Activated naive CD4-positive, alpha-beta T cell treated with anti-CD3 and anti-CD28 coated beads, Interleukin-2, amount 50 U/mL, for 24 hours (primary cell): ENCODE measurements around the gene TNFRSF9.
"Not testable (repeated sequence)": the region's sequence is repeated elsewhere in the genome, so short reads cannot be mapped to it uniquely, and the experiment has no call there.

ENCODE experiments used
- H3K27ac Mint-ChIP-seq: one replicate; pipeline ENCODE4 v1.8.0; 2021; ENCODE audit warnings: mild to moderate bottlenecking, mixed read lengths
- H3K27me3 Mint-ChIP-seq: one replicate; pipeline ENCODE4 v1.8.0; 2021; ENCODE audit warnings: mixed read lengths
- H3K36me3 Mint-ChIP-seq: one replicate; pipeline ENCODE4 v1.8.0; 2021; ENCODE audit warnings: mixed read lengths
- H3K4me1 Mint-ChIP-seq: one replicate; pipeline ENCODE4 v1.8.0; 2021; ENCODE audit warnings: mixed read lengths
- H3K4me3 Mint-ChIP-seq: one replicate; pipeline ENCODE4 v1.8.0; 2021; ENCODE audit warnings: mild to moderate bottlenecking, mixed read lengths
- H3K9me3 Mint-ChIP-seq: one replicate; pipeline ENCODE4 v1.8.0; 2021; ENCODE audit warnings: mixed read lengths

Gene TNFRSF9

DNA sequence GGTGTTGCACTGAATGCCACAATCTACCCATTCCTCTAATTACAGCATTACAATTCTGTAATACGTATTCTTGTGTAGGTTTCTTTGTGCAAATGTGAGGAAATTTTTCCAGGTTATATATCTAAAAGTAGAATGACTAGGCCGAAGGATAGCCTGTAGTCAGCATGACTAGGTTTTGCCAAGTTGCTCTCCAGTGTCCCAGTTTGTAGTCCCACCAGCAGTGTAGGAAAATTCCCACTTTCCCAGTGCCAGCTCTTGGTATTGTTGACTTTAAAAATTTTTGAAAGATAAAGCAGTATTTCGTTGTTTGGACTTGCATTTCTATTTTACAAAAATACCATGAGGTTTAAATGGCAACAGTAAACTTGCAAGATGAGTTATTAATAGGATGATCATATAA lies 23.8 kb upstream of the TNFRSF9 start:
- H3K4me3 Mint-ChIP-seq: peak overlapping the region; percentile 100

DNA sequence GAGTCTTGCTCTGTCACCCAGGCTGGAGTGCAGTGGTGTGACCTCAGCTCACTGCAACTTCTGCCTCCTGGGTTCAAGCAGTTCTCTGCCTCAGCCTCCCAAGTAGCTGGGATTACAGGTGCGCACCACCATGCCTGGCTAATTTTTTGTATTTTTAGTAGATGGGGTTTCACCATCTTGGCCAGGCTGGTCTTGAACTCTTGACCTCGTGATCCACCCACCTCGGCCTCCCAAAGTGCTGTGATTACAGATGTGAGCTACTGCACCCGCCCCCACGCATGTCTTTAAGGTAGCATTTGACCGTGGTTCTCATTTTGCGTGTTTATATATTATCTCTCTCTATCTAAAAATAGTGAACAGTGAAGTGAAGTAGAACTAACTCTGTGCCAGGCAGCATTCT lies 23.2 kb upstream of the TNFRSF9 start:
- Mint-ChIP-seq H3K4me3 (peak overlapping the region; percentile 100), H3K27ac (peak overlapping the region; percentile 55), H3K4me1 (peaks cover 69% of the 10 kb centered on the region), H3K36me3 (peaks cover 15% of the 10 kb centered on the region)
- not testable (repeated sequence) for H3K9me3 Mint-ChIP-seq, H3K27me3 Mint-ChIP-seq

More for the DNA sequence above, 23.8 kb upstream of the TNFRSF9 start:
- Mint-ChIP-seq H3K9me3 (no peaks in the 10 kb centered on the region), H3K4me1 (peaks cover 67% of the 10 kb centered on the region), H3K27me3 (no peaks in the 10 kb centered on the region), H3K27ac (no peak overlapping the region), H3K36me3 (peaks cover 17% of the 10 kb centered on the region)

DNA sequence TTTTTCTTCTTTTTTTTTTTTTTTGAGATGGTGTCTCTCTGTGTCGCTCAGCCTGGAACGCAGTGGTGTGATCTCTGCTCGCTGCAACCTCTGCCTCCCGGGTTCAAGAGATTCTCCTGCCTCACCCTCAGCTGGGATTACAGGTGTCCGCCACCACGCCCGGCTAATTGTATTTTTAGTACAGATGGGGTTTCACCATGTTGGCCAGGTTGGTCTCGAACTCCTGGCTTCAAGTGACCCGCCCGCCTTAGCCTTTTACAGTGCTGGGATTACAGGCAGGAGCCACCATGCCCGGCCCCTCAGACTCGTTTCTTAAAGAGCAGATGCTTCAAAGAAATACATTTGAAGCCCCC lies 22.7 kb upstream of the TNFRSF9 start:
- peaks cover 66% of the 10 kb centered on the region for H3K4me1 Mint-ChIP-seq
- not testable (repeated sequence) for H3K9me3 Mint-ChIP-seq, H3K27me3 Mint-ChIP-seq
- H3K4me3 Mint-ChIP-seq: peak overlapping the region; percentile 100
- H3K36me3 Mint-ChIP-seq: peaks cover 15% of the 10 kb centered on the region
- H3K27ac Mint-ChIP-seq: peak overlapping the region; percentile 55

DNA sequence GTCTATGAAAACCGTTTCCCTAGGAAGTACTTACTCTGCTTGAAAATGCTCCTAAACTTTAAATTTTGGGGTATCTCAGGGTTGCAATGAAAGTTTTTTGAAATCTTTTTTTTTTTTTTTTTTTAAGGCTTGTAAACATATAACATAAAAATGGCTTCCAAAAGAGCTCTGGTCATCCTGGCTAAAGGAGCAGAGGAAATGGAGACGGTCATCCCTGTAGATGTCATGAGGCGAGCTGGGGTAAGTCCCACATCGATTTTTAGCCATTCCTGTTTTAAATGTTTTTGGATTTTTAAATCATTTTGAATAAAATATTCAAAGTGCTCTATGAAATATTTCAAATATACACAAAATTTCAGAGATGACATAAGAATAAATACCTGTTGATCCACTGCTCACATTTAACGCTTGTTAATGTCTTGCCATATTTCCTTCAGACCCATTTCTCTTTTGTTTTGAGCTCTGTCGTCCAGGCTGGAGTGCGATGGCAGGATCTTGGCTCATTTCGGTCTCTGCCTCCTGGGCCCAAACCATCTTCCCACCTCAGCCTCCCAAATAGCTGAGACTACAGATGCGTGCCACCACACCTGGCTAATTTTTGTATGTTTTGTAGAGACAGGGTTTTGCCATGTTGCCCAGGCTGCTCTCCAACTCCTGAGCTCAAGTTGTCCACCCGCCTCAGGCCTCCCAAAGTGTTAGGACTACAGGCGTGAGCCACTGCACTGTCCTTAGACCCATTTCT lies 22.2 kb upstream of the TNFRSF9 start:
- Mint-ChIP-seq H3K9me3 (no peaks in the 10 kb centered on the region), H3K27ac (peak overlapping the region; percentile 98), H3K36me3 (peaks cover 15% of the 10 kb centered on the region), H3K27me3 (no peaks in the 10 kb centered on the region), H3K4me3 (peak overlapping the region; percentile 100), H3K4me1 (peaks cover 66% of the 10 kb centered on the region)

DNA sequence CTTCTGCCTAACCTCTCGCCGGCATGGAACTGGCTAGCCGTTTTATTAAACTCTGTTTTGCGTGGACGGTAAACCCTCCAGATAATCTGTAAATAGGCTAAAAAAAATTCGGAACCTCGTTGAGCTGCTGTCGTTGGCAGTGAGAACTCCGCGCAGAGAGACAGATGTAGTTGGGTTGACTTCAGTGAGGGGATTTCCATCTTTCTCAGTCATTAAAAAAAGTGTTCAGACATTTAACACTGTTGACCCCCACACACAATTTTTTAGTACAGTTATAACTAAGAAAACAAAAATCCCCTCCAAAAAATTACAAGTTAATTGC lies 21.3 kb upstream of the TNFRSF9 start:
- Mint-ChIP-seq H3K4me3 (peak overlapping the region; percentile 100), H3K9me3 (no peaks in the 10 kb centered on the region), H3K36me3 (peaks cover 11% of the 10 kb centered on the region), H3K4me1 (peaks cover 65% of the 10 kb centered on the region), H3K27me3 (no peaks in the 10 kb centered on the region), H3K27ac (peak overlapping the region; percentile 98)

DNA sequence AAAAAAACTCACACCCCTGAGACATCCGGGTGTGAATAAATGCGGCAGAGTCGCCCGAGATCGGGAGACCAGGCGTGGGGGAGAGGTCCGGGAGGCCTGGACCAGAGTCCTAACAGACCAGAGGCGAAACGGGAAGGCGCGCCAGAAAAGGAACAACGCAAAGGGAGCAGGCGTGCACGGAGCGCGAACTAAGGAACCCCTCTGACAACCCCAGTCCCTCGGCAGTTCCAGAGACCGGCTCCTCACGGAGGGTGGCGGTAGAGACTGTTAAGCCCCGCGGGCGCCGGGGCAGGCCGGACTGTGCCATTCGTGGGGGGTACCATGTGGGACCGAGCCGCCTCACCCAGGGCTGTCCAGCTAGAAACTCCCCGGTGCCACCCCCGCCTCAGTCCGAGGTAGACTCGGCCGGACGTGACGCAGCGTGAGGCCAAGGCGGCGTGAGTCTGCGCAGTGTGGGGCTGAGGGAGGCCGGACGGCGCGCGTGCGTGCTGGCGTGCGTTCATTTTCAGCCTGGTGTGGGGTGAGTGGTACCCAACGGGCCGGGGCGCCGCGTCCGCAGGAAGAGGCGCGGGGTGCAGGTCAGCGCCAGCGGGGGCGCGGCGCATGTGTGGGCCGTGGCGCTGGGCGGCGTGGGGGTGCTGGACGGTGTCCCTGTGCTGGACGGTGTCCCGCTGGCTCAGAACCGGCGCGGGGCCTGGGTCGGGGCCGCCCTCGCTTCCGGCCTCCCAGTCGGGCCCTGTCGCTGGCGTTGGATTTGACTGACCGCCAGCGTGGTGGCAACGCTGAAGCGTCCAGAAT lies 20.8 kb upstream of the TNFRSF9 start, which contains the start of gene PARK7:
TSS of gene PARK7 (plus strand) at position 496 of the 798 bp plus-strand sequence. CDS start 1,075 bp downstream, outside the sequence.
- peaks cover 63% of the 10 kb centered on the region for H3K4me1 Mint-ChIP-seq
- no peaks in the 10 kb centered on the region for H3K9me3 Mint-ChIP-seq
- H3K4me3 Mint-ChIP-seq: peak within 1 kb of the TSS; percentile 100

DNA sequence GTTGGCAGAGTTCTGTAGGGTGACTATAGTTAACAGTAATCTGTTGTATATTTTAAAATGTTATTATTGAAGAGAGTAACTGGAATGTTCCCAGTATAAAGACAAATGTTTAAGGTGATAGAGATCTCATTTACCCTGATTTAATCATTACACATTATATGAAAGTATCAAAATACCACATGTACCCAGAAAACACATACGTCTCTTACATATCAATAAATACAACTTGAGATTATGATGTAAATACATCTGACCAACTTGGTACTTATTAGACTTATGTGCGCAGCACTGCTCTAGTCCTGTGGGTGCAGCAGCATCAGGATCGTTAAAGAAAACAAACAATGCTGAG lies 20.2 kb upstream of the TNFRSF9 start:
- H3K9me3 Mint-ChIP-seq: no peaks in the 10 kb centered on the region
- no peaks in the 10 kb centered on the region for H3K27me3 Mint-ChIP-seq
- peak overlapping the region; percentile 98 for H3K27ac Mint-ChIP-seq
- H3K4me1 Mint-ChIP-seq: peaks cover 63% of the 10 kb centered on the region
- peaks cover 8% of the 10 kb centered on the region for H3K36me3 Mint-ChIP-seq
- peak overlapping the region; percentile 100 for H3K4me3 Mint-ChIP-seq

More for the DNA sequence above, 20.8 kb upstream of the TNFRSF9 start, which contains the start of gene PARK7:
- H3K27ac Mint-ChIP-seq: peak within 1 kb of the TSS; percentile 98
- H3K27me3 Mint-ChIP-seq: no peaks in the 10 kb centered on the region
- peaks cover 8% of the 10 kb centered on the region for H3K36me3 Mint-ChIP-seq

DNA sequence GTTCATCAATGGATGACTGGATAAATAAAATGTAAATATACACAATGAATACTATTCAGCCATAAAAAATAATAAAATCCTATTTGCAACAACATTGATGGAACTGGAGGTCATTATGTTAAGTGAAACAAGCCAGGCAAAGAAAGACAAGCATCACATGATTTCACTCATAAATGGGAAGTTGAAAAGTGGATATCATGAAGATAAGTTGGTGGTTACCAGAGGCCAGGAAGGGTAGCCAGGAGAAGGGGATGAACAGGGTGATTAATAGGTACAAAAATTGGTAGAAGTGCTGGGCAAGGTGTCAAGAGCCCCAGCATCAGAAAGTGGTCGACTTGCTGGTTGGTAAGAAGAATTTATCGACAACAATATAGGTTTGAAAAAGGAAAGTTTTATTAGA lies 19.5 kb upstream of the TNFRSF9 start:
- Mint-ChIP-seq H3K4me3 (peak overlapping the region; percentile 100), H3K27me3 (no peaks in the 10 kb centered on the region), H3K36me3 (peaks cover 8% of the 10 kb centered on the region), H3K27ac (peak overlapping the region; percentile 98), H3K9me3 (no peaks in the 10 kb centered on the region), H3K4me1 (peaks cover 64% of the 10 kb centered on the region)

DNA sequence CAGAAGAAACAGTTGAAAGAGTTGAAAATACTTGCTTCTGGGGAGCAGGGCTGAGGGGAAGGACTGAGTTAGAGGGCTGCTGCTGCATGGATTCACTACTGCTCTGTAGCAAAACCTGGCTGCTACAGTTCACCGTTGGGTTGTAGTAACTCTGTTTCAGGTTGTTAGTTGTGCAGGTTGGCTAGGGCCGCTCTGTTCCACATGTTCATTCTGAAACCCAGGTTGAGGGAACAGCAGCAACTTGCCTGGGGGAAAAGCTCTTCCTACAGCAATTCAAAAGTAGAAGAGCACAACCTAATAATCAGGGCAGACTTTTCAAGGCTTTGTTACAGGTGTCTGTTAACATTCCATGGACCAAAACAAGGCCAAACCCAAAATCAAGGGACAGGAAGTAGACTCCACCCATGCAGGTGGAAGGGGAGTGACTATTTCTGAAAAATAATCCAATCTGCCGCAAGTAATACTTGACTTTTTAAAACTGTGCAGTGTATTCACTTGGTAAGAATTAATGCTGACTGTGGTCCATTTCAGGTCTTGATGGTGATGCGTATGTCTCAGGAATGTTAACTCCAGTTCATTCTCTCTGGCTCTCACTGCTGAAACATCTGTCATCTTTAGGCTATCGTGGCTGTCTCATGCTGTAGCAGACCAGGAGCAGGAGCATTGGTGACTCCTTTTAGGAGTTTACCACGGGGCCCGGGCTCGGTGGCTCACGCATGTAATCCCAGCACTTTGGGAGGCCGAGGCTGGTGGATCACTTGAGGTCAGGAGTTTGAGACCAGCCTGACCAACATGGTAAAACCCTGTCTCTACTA lies 15.8 kb upstream of the TNFRSF9 start:
- Mint-ChIP-seq H3K9me3 (no peaks in the 10 kb centered on the region), H3K27me3 (no peaks in the 10 kb centered on the region), H3K4me1 (peaks cover 52% of the 10 kb centered on the region), H3K4me3 (peak overlapping the region; percentile 34), H3K36me3 (no peaks in the 10 kb centered on the region), H3K27ac (peak overlapping the region; percentile 74)

DNA sequence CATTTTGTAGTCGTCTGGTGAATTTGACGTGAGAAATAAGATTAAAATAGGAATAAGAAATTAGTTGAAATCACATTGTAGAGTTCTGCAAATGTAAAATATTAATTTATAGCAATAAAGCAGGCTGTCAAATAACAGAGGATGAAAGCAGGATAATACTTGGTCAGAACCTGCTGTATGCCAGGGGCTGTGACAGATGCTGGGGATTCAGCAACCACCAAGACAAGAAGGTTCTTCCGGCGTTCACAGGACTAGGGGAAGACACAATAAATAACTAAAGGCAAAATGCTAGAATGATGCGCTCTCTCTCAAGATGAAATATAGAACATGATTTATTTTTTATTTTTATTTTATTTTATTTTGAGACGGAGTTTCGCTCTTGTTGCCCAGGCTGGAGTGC lies 14.0 kb upstream of the TNFRSF9 start:
- no peaks in the 10 kb centered on the region for H3K9me3 Mint-ChIP-seq
- peak overlapping the region; percentile 96 for H3K27ac Mint-ChIP-seq
- H3K36me3 Mint-ChIP-seq: no peaks in the 10 kb centered on the region
- no peaks in the 10 kb centered on the region for H3K27me3 Mint-ChIP-seq
- peaks cover 58% of the 10 kb centered on the region for H3K4me1 Mint-ChIP-seq
- peak overlapping the region; percentile 90 for H3K4me3 Mint-ChIP-seq

DNA sequence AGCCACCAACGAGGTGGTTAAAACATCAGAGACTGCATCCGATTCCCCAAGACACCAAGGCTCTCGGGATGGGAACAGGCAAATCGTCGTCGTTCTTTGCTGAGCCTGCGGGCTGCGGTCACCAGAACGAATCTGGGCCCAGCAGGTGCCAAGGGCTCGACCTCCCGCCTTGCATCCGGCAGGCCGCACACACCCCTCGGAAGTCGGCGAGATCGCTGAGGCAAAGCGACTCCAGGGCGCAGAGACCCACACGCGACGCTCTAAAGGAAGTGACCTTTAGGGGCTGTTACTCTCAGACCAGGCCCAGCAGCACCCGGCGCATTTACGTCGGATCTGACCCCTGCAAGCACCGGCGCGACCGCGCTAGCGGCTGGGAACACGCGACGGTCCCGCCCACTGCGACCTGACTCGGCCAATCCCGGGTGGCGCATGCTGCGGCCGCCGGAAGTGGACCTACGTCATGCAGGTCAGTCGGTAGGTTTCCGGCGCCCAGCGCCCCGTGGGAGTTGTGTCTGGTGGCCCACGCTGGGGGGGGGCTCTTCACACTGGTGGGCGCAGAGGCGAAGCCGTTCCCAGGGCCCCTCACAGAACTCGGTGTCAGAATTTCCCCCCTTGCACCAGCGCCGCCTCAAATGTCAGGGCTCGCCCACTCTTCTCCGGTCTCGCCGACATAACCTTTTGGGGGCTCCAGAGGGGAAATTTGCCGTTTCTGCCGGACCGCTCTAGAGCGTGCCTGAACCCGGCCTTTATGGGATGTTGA lies 13.4 kb upstream of the TNFRSF9 start:
- Mint-ChIP-seq H3K4me1 (peaks cover 59% of the 10 kb centered on the region), H3K9me3 (no peaks in the 10 kb centered on the region), H3K4me3 (peak overlapping the region; percentile 90), H3K27ac (peak overlapping the region; percentile 96), H3K36me3 (no peaks in the 10 kb centered on the region), H3K27me3 (no peaks in the 10 kb centered on the region)

DNA sequence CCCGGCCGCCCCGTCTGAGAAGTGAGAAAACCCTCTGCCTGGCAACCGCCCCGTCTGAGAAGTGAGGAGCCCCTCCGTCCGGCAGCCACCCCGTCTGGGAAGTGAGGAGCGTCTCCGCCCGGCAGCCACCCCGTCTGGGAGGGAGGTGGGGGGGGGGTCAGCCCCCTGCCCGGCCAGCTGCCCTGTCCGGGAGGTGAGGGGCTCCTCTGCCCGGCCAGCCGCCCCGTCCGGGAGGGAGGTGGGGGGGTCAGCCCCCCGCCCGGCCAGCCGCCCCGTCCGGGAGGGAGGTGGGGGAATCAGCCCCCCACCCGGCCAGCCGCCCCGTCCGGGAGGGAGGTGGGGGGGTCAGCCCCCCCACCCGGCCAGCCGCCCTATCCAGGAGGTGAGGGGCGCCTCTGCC lies 12.2 kb upstream of the TNFRSF9 start:
- H3K36me3 Mint-ChIP-seq, H3K27me3 Mint-ChIP-seq, H3K27ac Mint-ChIP-seq, H3K9me3 Mint-ChIP-seq, H3K4me3 Mint-ChIP-seq: not testable (repeated sequence)
- peaks cover 64% of the 10 kb centered on the region for H3K4me1 Mint-ChIP-seq

DNA sequence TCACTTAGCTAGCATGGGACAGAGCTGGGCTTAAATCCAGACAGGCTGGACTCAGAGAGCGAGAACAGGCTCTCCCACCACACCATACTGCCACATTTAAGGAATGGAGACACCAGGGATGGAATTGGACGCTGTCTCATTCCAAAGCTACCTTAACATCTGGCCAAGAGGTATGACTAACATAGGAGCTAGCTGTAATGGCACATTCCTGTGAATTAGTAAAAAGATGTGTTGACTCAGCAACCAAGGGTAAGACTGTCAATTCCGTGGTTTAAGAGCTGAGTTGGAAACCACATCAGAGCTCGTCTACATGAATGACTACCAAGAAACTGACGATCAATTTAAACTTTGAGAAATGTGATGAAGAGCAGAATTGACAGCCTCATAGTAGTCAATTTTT lies 8.3 kb upstream of the TNFRSF9 start:
- H3K9me3 Mint-ChIP-seq: no peaks in the 10 kb centered on the region
- peaks cover 40% of the 10 kb centered on the region for H3K4me1 Mint-ChIP-seq
- H3K36me3 Mint-ChIP-seq: no peaks in the 10 kb centered on the region
- H3K27ac Mint-ChIP-seq: peak overlapping the region; percentile 71
- H3K27me3 Mint-ChIP-seq: no peaks in the 10 kb centered on the region
- H3K4me3 Mint-ChIP-seq: peak overlapping the region; percentile 67

DNA sequence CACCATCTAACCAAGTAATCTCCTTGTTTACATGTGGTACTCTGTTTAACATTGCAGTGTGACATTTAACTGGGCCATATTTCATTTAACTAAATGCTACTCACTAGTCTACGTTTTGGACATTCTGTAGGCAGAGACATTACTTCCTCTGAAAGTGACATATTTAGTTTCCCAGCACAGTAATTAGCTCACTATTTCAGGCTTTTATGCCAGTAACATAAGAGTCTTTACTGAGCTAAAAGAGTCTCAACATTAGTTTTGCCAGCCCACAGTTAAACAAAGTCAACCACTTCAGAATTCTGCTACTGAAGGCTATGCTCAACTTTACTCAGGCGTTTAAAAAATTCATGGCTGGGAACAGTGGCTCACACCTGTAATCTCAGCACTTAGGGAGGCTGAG lies 2.6 kb upstream of the TNFRSF9 start:
- Mint-ChIP-seq H3K9me3 (no peaks in the 10 kb centered on the region), H3K27ac (peak overlapping the region; percentile 1), H3K4me3 (peak overlapping the region; percentile 82), H3K27me3 (peaks cover under 1% of the 10 kb centered on the region), H3K4me1 (peaks cover 37% of the 10 kb centered on the region), H3K36me3 (peaks cover 8% of the 10 kb centered on the region)
